Thoracic aorta (tissue), 2 donors: ENCODE measurements around the gene MICAL3. TPM values are rescaled to one million over a fixed set of nuclear protein-coding genes. Genes with fewer than 3 reads are reported as not detected.

ENCODE experiments used
- ATAC-seq: fragments of 150-250 bp; one replicate; pipeline ENCODE4 v1.8.0; 2017; ENCODE audit warnings: low read depth; ENCODE audit not compliant: insufficient number of reproducible peaks, low FRiP score
- DNase-seq: peaks from one replicate; pipeline ENCODE4 v3.0.0-alpha.2; 2020; ENCODE audit warnings: low spot score
- H3K27ac ChIP-seq, 2 donors: fragments of 200-600 bp; sonication (generic); 1 replicate in 1 of 2; 2 replicates in 1 of 2; pipeline ENCODE4 v1.5.1; 2016; ENCODE audit warnings: mild to moderate bottlenecking in 2 of 2, moderate library complexity in 2 of 2
- H3K27me3 ChIP-seq: fragments of 200-600 bp; sonication (generic); replicated peaks from 2 replicates; pipeline ENCODE4 v1.6.0; 2016; ENCODE audit warnings: mild to moderate bottlenecking; ENCODE audit not compliant: insufficient read depth
- H3K36me3 ChIP-seq: fragments of 200-600 bp; sonication (generic); one replicate; pipeline ENCODE4 v1.5.1; 2016
- H3K4me1 ChIP-seq, 2 donors: fragments of 200-600 bp; sonication (generic); 1 replicate in 1 of 2; 2 replicates in 1 of 2; pipeline versions ENCODE4 v1.5.1 to v1.6.0; 2016; ENCODE audit warnings: low read depth in 2 of 2, mild to moderate bottlenecking in 1 of 2; ENCODE audit not compliant: control insufficient read depth in 1 of 2
- H3K4me3 ChIP-seq: fragments of 200-600 bp; sonication (generic); 2 replicates; pipeline ENCODE4 v1.5.1; 2016; ENCODE audit warnings: mild to moderate bottlenecking
- H3K9me3 ChIP-seq: fragments of 200-600 bp; sonication (generic); 2 replicates; pipeline ENCODE4 v1.5.1; 2016
- total RNA-seq, 2 donors: library from RNA; depleted of rRNA; stranded (reverse); fragments of >200 nt; gene quantifications; one replicate each; pipeline versions ENCODE4 v1.1.0 to v1.2.3, GENCODE V29; 2016
- TF ChIP-seq, protein P1 (sequence below): fragments of 200-600 bp; sonication (generic); IDR thresholded peaks from one replicate; pipeline ENCODE4 v1.5.1; 2019; ENCODE audit warnings: antibody characterized with exemption

Gene MICAL3
- total RNA-seq, 2 donors from 2014 or later = 45.2 to 78.0 TPM

DNA sequence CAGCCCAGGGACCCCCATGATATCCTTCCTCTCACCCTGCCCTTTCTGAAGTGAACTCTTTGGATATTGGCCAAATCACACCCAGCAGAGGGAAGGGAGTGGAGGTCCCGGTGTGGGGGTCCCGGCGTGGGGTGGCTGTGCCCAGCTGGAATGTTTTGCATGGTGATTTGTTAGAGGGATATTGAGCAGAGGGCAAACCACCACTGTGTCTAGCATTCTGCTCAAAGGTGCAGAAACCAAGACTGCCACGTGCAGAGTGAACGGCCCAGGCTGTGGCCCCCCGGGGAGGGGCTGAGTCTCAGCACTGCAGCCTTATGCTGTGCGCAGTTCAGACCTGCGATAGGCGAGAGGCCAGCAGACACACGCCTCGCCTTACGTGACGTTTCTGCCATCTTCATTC lies 242.2 kb downstream of the MICAL3 start:
- Histone ChIP-seq H3K4me3 (no peak overlapping the region), H3K27me3 (no peaks in the 10 kb centered on the region), H3K4me1 (peaks cover 7 to 13% of the 10 kb centered on the region in 2 donors), H3K36me3 (no peaks in the 10 kb centered on the region), H3K9me3 (no peaks in the 10 kb centered on the region), H3K27ac (no peak overlapping the region)
- ATAC-seq (no peak), DNase-seq (no peak)
- TF ChIP-seq, protein P1, sequence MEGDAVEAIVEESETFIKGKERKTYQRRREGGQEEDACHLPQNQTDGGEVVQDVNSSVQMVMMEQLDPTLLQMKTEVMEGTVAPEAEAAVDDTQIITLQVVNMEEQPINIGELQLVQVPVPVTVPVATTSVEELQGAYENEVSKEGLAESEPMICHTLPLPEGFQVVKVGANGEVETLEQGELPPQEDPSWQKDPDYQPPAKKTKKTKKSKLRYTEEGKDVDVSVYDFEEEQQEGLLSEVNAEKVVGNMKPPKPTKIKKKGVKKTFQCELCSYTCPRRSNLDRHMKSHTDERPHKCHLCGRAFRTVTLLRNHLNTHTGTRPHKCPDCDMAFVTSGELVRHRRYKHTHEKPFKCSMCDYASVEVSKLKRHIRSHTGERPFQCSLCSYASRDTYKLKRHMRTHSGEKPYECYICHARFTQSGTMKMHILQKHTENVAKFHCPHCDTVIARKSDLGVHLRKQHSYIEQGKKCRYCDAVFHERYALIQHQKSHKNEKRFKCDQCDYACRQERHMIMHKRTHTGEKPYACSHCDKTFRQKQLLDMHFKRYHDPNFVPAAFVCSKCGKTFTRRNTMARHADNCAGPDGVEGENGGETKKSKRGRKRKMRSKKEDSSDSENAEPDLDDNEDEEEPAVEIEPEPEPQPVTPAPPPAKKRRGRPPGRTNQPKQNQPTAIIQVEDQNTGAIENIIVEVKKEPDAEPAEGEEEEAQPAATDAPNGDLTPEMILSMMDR = no peak

GRCh38 chr22:17781319-17782031 lies 242.9 kb downstream of the MICAL3 start:
- Histone ChIP-seq H3K27ac (no peak overlapping the region), H3K9me3 (no peaks in the 10 kb centered on the region), H3K27me3 (no peaks in the 10 kb centered on the region), H3K4me1 (peaks cover 7 to 13% of the 10 kb centered on the region in 2 donors), H3K4me3 (no peak overlapping the region), H3K36me3 (no peaks in the 10 kb centered on the region)
- ATAC-seq = no peak
- TF ChIP-seq, protein P1 = no peak
- no peak for DNase-seq

DNA sequence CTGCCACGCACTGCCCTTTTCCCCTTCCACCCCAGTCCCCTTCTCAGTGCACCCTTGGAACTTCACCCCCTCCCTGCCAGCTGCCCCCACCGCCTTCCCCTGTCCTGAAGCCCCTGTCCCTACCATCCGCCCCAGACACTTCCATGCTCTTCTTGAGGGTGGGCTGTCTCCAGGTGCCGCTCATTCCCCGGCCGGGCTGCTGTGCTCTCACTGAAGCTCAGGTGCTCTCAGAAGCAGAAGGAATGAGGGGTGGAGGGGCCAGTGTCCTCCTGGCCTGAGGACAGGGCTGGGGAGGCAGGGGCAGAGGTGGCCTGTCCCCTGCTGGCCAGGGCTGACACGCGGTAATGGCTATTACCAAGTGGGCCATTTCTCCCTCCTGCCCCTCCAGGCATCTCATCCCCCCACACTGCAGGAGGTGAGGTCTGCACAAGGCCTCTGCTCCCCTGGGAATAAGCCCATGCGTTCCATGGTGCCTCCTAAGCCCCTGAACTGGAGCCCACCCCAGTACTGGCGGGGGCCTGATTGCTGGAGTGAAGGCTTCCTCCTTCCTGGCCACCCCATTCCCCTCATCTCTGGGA lies 243.5 kb downstream of the MICAL3 start:
- Histone ChIP-seq H3K4me3 (no peak overlapping the region), H3K4me1 (peaks cover 7 to 13% of the 10 kb centered on the region in 2 donors), H3K36me3 (no peaks in the 10 kb centered on the region), H3K9me3 (no peaks in the 10 kb centered on the region), H3K27ac (no peak overlapping the region), H3K27me3 (no peaks in the 10 kb centered on the region)
- TF ChIP-seq, protein P1 = no peak
- DNase-seq (no peak), ATAC-seq (no peak)

DNA sequence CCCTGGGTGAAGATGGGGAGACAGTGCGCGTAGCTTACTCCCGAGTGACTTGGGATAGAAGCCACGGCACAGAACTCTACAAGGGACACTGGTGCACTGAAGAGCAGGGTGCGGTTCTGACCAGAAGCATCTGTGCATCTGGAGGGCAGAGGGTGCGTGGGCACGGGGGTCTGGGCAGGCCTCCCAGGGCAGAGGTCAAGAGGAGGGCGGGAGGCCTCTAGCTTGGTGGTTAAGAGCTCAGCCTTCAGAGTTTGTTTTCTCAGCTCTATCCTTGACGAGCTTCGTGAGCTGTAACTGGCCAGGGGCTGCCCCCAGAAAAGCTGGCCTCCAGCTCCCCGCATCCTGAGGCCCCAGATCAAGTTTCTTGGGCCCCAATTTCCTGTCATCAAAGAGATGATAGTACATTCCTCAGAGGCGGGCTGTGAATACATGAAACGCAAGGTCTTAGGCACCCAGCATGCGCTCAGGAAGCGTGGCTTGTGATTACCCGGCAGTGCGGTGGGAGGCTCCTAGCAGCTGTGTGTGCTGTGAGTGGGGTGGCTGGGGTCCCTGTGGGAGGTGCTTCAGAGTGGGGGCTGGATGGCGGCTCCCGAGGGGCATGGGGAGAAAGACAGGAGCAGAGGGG lies 244.1 kb downstream of the MICAL3 start:
- H3K9me3 ChIP-seq = no peaks in the 10 kb centered on the region
- DNase-seq = no peak

More for the DNA sequence above, 244.1 kb downstream of the MICAL3 start:
- H3K27me3 ChIP-seq = no peaks in the 10 kb centered on the region
- no peaks in the 10 kb centered on the region for H3K36me3 ChIP-seq
- H3K4me1 ChIP-seq = peaks cover 7 to 13% of the 10 kb centered on the region in 2 donors
- no peak for ATAC-seq
- H3K4me3 ChIP-seq = no peak overlapping the region
- TF ChIP-seq, protein P1 = no peak
- H3K27ac ChIP-seq = no peak overlapping the region
